ENCODE results near the gene ASF1B.

ASF1B gene

DNA sequence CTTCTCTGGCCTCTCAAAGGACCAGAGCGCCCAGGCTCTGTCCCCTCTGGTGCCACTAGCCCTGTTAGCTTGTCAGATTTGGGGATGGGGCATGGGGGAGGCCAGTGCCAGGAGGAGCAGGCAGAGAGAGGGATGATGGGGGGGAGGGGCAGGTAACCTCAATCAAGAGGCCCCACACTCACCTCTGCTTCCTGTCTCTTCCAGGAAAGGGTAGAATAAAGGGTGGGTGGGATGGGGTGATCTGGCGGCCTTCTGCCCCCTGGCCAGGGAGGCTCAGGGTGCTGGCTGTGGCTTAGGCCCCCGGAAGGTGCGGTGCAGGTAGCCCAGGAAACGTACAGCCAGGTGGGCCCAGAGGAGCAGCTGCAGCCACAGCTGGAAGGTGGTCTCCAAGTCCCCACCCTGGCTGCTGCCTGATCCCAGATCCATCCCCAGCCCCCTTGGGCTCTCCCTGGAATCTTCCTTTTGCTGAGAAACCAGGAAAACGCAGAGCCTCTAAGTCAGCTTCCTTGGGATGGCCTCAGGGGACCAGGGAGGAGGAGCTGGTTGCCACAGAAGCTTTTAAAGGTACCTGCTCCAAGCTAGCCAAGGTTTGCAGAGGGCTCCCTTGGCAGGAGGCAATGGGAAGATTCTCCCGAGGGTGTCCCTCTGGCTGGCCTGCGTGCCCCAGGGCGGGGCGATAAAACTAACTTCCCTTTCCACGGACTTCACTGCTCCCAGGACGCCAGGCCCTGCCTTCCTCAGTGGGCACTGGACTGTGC lies 24.2 kb downstream of the ASF1B start:
- TF ChIP-seq, protein P1, sequence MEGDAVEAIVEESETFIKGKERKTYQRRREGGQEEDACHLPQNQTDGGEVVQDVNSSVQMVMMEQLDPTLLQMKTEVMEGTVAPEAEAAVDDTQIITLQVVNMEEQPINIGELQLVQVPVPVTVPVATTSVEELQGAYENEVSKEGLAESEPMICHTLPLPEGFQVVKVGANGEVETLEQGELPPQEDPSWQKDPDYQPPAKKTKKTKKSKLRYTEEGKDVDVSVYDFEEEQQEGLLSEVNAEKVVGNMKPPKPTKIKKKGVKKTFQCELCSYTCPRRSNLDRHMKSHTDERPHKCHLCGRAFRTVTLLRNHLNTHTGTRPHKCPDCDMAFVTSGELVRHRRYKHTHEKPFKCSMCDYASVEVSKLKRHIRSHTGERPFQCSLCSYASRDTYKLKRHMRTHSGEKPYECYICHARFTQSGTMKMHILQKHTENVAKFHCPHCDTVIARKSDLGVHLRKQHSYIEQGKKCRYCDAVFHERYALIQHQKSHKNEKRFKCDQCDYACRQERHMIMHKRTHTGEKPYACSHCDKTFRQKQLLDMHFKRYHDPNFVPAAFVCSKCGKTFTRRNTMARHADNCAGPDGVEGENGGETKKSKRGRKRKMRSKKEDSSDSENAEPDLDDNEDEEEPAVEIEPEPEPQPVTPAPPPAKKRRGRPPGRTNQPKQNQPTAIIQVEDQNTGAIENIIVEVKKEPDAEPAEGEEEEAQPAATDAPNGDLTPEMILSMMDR (IDR thresholded peaks at IDR 0.05; ENCODE audit: control insufficient read depth, insufficient read depth, low read depth, low read length, missing control alignments) = no peak
- H3K4me3 ChIP-seq (ENCODE audit: control insufficient read depth, low read depth, low read length) = no peak overlapping the region
- DNase-seq (ENCODE audit: low read depth) = no peak

DNA sequence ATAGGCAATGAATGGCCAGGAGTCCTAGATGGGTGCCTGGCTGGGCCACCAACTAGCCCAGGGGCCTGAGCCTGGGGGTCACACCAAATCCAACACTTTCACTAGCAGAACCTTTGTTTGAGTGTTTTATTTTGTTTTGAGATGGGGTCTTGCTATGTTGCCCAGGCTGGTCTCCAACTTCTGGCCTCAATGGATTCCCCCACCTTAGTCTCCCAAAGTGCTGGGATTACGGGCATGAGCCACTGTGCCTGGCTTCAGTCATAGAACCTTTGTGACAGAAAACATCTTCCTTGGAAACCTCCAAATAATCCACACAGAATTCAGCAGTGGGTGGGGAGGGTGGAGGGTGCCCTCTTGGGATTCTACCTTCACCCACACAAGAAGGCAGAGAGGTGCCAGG lies 24.9 kb downstream of the ASF1B start:
- no peak overlapping the region for H3K4me3 ChIP-seq (ENCODE audit: control insufficient read depth, low read depth, low read length)
- DNase-seq (ENCODE audit: low read depth) = no peak
- TF ChIP-seq, protein P1 (IDR thresholded peaks at IDR 0.05; ENCODE audit: control insufficient read depth, insufficient read depth, low read depth, low read length, missing control alignments) = no peak

DNA sequence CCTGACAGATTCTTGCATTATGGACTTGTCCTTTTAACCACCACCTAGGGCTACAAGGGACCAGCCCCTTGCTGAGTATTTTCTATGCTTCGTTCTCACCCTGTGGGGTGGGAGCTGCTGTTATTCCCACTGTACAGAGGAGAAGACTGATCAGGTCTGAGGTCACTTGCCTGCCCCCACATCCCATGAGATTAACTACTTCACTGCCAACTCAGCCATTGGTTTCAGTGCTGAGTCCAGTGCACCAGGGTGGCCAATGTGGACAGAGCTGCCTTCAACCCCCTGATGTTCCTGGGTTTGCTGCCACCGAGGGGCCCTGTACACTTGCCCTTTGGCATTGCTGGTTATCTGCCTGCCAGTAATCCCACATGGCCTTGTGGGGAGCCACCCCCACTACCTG lies 25.7 kb downstream of the ASF1B start:
- no peak for DNase-seq (ENCODE audit: low read depth)
- TF ChIP-seq, protein P1 (IDR thresholded peaks at IDR 0.05; ENCODE audit: control insufficient read depth, insufficient read depth, low read depth, low read length, missing control alignments) = no peak
- no peak overlapping the region for H3K4me3 ChIP-seq (ENCODE audit: control insufficient read depth, low read depth, low read length)

DNA sequence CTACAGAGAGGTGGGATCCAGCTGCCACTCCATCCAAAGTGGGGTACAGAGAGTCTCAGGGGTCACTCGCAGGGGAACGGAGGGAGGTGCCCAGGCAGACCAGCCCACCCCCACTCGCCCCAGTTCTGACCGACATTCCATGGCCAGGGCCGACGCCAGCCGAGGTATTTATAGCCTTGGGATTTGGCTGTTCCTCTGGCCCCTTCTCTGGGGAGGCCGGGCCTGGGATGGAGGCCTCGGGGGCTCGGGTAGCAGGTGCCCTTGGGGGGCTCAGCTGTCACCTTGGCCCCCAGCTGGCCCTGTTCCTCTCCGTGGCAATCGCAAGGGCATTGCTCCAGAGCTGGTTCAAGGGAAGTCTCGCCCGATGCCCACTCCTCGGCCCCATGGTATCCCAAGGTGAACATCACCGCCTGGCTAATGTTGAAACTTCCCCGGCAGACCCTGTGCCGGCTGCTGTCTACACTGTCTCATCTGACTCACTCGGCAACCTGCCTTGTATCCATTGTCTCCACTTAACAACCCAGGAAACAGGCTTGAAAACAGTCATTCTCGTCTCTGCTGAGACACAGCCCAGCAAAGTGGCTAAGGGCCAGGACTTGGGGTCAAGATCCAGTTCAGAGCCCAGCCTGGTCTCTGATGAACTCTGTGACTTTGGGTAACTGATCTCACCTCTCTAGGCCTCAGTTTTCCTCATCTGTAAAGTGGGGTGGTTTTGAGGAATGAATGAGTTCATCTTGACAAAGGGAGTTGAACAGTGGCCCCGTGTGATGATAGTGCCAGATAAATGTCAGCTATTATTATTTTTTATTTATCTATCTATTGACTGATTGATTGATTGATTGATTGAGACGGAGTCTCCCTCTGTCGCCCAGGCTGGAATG lies 28.6 kb downstream of the ASF1B start:
- TF ChIP-seq, protein P1 (IDR thresholded peaks at IDR 0.05; ENCODE audit: control insufficient read depth, insufficient read depth, low read depth, low read length, missing control alignments) = no peak
- no peak for DNase-seq (ENCODE audit: low read depth)
- H3K4me3 ChIP-seq (ENCODE audit: control insufficient read depth, low read depth, low read length) = no peak overlapping the region

DNA sequence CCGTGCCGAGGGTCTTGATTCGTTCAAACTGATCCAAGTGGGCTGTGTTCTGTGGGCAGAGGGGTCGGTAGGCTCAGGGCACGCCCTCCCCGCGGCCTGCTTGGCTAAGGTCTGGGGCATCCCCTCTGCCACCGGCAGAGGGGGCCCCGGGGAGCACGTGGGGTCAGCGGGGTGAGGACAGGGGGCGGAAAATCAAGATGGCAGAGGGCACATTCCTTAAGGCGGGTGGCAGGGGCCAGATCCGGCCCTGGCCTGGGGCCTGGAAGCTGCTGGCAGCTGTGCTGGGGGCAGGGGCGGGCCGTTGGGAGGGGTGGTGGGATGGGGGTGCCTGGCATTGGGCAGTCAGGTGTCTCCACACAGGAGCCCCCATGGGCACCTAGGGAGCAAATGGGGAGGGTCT lies 29.5 kb downstream of the ASF1B start:
- no peak for DNase-seq (ENCODE audit: low read depth)
- no peak overlapping the region for H3K4me3 ChIP-seq (ENCODE audit: control insufficient read depth, low read depth, low read length)
- TF ChIP-seq, protein P1 (IDR thresholded peaks at IDR 0.05; ENCODE audit: control insufficient read depth, insufficient read depth, low read depth, low read length, missing control alignments) = no peak

DNA sequence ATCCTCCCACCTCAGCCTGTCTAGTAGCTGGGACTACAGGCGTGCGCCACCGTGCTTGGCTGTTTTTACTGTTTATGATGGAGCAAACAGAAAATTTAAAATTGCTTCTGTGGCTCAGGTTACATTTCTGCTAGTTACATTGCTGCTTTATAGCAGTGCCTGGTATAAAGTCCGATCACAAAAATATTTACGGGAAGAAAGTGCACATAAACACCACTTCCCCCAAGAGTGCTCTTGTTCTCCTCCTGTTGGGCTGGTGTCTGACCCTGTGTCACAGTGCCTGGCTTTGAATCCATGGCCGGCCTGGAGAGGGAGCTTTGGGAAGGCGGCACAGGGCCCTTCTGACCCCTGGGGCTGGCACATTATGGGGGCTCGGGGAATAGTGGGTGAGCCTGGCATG lies 30.7 kb downstream of the ASF1B start:
- TF ChIP-seq, protein P1 (IDR thresholded peaks at IDR 0.05; ENCODE audit: control insufficient read depth, insufficient read depth, low read depth, low read length, missing control alignments) = no peak
- DNase-seq (ENCODE audit: low read depth) = no peak
- no peak overlapping the region for H3K4me3 ChIP-seq (ENCODE audit: control insufficient read depth, low read depth, low read length)

Data from AG09309 (cell line).